AG10803 (cell line): ENCODE data around the gene TRIM65.
"Not testable (repeated sequence)": the region's sequence is repeated elsewhere in the genome, so short reads cannot be mapped to it uniquely, and the experiment has no call there.

Experiments
- DNase-seq: peaks from one replicate; pipeline ENCODE4 v3.0.0; 2010; ENCODE audit warnings: low read depth
- H3K4me3 ChIP-seq: 2 replicates; pipeline ENCODE4 v1.5.1; 2011; ENCODE audit warnings: mild to moderate bottlenecking, low read length, control low read depth
- CTCF ChIP-seq: conservative IDR thresholded peaks from 2 replicates; pipeline ENCODE4 v1.5.1; 2011; ENCODE audit warnings: mild to moderate bottlenecking, low read length, control low read depth, inconsistent platforms

The TRIM65 gene

DNA sequence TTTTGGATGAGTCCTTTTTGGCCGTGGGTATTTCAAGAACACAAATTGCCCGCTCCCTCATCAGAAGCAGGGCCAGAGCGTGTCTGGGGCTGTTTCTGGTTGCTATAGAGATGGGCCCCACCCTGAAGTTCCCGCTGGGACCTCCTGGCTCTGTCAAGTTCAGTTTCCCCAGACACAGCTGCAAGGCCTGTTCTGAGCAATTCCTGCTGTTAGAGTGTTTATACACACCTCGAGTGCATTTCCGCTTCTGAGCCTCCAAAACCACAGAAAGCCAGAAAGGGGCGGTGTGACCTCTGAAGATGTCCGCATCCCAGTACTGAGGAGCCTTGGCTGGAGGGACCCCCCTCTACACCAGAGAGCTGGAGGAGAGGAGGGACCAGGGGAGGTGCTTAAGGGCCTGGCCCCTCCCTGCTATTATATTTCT, 32.3 kb downstream of the TRIM65 start:
- H3K4me3 ChIP-seq, result no peak overlapping the region
- DNase-seq, result peak; percentile 80
- no peak for TF ChIP-seq CTCF

GRCh38 chr17:75861927-75862317, 34.8 kb downstream of the TRIM65 start:
- no peak for TF ChIP-seq CTCF
- peak; percentile 58 for DNase-seq
- no peak overlapping the region for H3K4me3 ChIP-seq

GRCh38 chr17:75859358-75859757, 37.4 kb downstream of the TRIM65 start:
- H3K4me3 ChIP-seq, DNase-seq: not testable (repeated sequence)

- DNase-seq, result no peak
- no peak for TF ChIP-seq CTCF
- H3K4me3 ChIP-seq, result peak overlapping the region; percentile 96
These were observed 40.5 kb downstream of the TRIM65 start for GRCh38 chr17:75856062-75856756.

GRCh38 chr17:75855310-75856061, 41.3 kb downstream of the TRIM65 start, which contains the start of gene WBP2:
TSS of gene WBP2 (minus strand) at chr17:75855335. CDS start at chr17:75855297, 38 bp downstream.
- peak within 1 kb of the TSS; percentile 96 for H3K4me3 ChIP-seq
- DNase-seq, result peak; percentile 100
- TF ChIP-seq CTCF, result peak; percentile 12; the same call in 1 of the 2 replicates

DNA sequence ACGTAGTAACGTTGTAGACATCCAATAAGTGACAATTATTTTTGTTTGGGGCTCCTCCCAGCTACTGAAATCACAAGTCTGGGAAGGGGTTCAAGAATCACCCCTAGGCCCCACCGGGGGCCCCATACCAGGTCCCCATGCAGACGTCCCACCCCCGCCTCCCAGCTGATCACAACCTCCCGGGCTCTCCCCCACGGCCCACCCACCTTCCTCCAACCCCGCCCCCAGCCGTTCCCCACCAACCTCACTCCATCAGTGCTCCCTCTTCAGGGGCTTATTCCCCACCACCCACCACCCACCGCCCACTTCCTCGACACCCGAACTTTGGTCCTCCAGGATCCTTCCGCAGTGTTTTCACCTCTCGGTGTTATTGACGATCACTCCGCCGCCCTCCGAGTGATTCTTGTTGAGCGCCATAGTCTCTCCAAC, 41.9 kb downstream of the TRIM65 start:
- DNase-seq, result no peak
- peak overlapping the region; percentile 81 for H3K4me3 ChIP-seq
- no peak for TF ChIP-seq CTCF

- peak overlapping the region; percentile 81 for H3K4me3 ChIP-seq
- no peak for TF ChIP-seq CTCF
- DNase-seq, result peak; percentile 74
These were observed 42.5 kb downstream of the TRIM65 start for GRCh38 chr17:75854101-75854748.
